Melanocyte of skin (primary cell): ENCODE measurements around the gene UBE2D1. TPM values are rescaled to one million over a fixed set of nuclear protein-coding genes. Genes with fewer than 3 reads are reported as not detected.

Experiments used
- total RNA-seq, 2 donors: library from RNA; depleted of rRNA; stranded (reverse); fragments of >200 nt; gene quantifications; 2 replicates each; pipeline ENCODE4 v1.2.3, GENCODE V29; 2012

UBE2D1 gene
- 10 to 100 TPM in 1 of 2 donors, 1 to 10 TPM in 1; 9.6 to 14.3 TPM for total RNA-seq

GRCh38 chr10:58334817-58335305, at the start of gene UBE2D1:
Gene UBE2D1 (plus strand): TSS chr10:58335006. CDS start chr10:58335202, 196 bp downstream.

GRCh38 chr10:58384999-58385783, 50.4 kb downstream of the UBE2D1 start, which contains the start of gene TFAM:
Gene TFAM (plus strand): TSS chr10:58385410. CDS start chr10:58385548, 138 bp downstream.

Other genes starting within 250 kb of the UBE2D1 start
- gene IPMK, start 67.1 kb upstream of the UBE2D1 start, total RNA-seq = 1 to 10 TPM; 5.9 to 6.3 TPM
- gene CISD1, start 65.8 kb upstream of the UBE2D1 start, total RNA-seq = 10 to 100 TPM; 13.8 to 30.0 TPM
- 10 to 100 TPM; 17.9 to 35.6 TPM for gene TFAM, start 50.4 kb downstream of the UBE2D1 start, total RNA-seq
- 1 to 10 TPM; 1.0 to 5.3 TPM for gene BICC1, start 177.9 kb downstream of the UBE2D1 start, total RNA-seq